HS-27A (cell line): ENCODE measurements around the gene ZDHHC4.
"Not testable (repeated sequence)": the region's sequence is repeated elsewhere in the genome, so short reads cannot be mapped to it uniquely, and the experiment has no call there.

Experiments used
- DNase-seq: peaks from one replicate; pipeline ENCODE4 v3.0.0-alpha.2; 2012; ENCODE audit warnings: low read depth, missing footprints

Gene ZDHHC4

DNA sequence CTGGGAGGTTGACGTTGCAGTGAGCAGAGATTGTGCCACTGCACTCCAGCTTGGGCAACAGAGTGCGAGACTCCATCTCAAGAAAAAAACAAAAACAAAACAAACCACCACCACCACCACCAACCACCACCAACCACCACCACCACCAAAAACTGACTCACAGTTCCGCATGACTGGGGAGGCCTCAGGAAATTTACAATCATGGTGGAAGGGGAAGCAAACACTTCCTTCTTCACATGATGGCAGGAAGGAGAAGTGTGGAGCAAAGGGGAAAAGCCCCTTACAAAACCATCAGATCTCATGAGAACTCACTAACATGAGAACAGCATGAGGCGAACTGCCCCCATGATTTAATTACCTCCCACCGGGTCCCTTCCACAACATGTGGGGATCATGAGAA, 57.7 kb downstream of the ZDHHC4 start:
- not testable (repeated sequence) for DNase-seq

DNA sequence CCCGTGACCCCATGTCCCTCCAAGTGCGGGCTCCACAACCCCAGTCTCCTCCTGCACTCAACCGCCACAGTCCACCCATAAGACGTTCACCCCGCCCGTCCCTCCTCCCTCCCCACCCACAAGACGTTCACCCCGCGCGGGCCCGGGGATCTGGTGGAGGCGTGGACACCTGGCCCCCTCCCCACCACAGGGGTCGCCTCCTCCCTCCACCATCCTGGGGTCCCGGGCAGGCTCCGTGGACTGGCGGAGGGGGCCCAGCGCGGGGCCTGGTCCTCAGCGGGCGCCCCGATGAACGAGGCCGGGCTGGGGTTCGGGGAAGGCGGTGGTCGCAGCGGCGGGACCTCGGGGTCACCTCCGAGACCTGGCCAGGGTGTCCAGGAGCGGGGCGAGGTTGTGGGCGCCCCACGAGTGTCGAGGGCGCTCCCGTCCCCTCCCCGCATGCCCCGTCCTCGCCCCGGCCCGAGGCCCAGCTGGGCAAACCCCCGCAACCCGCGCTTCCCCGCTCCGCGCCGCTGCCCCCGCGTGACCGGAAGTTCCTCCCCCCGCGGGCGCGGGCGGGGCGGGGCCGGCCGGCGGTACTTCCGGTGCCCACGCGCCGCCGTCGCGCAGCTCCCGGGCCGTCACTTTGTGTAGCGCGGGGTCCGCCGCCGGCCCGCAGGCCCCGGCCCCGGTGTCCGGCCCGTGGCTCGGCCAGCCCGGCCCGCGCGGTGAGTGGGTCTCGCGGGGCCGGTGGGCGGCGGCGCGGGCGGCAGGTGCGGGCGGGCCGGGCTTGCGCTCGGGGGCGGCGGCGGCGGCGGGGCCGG, 59.7 kb downstream of the ZDHHC4 start, which contains the start of gene ZNF316:
ZNF316 (plus strand) TSS at position 578 of the 803 bp plus-strand sequence. CDS start 5,092 bp downstream, outside the sequence.
- no peak for DNase-seq

DNA sequence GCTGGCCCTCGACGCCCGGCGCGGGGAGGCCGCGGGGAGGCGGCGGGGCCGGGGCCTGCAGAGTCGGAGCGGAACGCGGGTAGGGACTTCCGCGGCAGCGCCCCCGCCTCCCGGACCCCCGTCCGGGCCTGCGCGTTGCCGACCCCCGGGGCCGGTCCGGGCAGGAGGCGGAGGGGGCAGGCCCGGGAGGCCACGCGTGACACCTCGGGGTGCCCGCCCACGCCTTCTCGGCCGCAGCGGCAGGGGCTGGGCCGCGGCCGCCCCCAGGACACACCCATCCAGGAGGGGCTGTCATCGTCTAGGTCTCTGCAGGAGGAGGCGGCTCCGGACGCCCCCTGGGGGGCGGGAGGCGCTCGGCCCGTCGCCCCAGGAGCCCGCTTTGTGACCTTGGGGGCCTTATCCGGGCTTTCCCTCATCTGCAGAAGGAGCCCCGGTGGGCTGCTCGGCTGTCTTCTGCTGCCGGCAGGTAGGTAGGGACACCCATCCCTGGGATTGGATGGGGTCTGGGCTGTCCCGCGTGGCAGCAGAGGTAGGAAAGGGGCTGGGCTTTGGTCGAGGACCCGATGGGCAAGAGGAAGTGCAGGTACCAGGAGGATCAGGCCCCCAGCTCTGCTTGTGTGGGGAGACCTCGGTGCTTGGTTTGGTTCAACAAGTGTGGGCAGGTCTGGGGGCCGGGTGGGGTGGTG, 60.4 kb downstream of the ZDHHC4 start:
- no peak for DNase-seq
